ENCODE measurements around the gene ACBD7. TPM values are rescaled to one million over a fixed set of nuclear protein-coding genes. Genes with fewer than 3 reads are reported as not detected.

The ACBD7 gene
- total RNA-seq, 1 donor from 2014 or later, result 1.5 TPM

DNA sequence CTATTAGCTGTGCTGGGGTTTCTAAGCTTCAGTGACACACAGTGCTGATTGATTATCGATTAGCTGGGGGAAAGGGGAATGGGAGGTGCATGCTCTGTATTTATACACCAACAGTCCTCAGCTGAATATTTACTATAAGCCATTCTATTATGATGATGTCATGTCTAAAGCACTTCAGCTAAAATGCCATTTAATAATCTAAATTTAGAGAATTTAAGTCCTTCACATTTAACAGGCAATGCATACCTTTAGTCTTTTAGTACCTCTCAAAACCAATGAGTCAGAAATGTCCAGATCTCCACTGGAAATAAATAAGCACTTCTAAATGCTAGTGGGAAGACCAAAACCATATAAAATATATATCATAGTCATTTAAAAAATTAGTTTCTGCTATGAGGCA, 33.1 kb upstream of the ACBD7 start:
- no peak overlapping the region for H3K4me3 Mint-ChIP-seq (ENCODE audit: unreplicated experiment)
- no peaks in the 10 kb centered on the region for H3K36me3 Mint-ChIP-seq (ENCODE audit: unreplicated experiment)
- DNase-seq, result no peak
- TF ChIP-seq, protein P1, sequence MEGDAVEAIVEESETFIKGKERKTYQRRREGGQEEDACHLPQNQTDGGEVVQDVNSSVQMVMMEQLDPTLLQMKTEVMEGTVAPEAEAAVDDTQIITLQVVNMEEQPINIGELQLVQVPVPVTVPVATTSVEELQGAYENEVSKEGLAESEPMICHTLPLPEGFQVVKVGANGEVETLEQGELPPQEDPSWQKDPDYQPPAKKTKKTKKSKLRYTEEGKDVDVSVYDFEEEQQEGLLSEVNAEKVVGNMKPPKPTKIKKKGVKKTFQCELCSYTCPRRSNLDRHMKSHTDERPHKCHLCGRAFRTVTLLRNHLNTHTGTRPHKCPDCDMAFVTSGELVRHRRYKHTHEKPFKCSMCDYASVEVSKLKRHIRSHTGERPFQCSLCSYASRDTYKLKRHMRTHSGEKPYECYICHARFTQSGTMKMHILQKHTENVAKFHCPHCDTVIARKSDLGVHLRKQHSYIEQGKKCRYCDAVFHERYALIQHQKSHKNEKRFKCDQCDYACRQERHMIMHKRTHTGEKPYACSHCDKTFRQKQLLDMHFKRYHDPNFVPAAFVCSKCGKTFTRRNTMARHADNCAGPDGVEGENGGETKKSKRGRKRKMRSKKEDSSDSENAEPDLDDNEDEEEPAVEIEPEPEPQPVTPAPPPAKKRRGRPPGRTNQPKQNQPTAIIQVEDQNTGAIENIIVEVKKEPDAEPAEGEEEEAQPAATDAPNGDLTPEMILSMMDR (IDR thresholded peaks at IDR 0.05; ENCODE audit: partially characterized antibody, unreplicated experiment), result no peak
- peaks cover 7% of the 10 kb centered on the region for H3K4me1 Mint-ChIP-seq (ENCODE audit: low read depth, unreplicated experiment)
- H3K9me3 Mint-ChIP-seq (ENCODE audit: unreplicated experiment), result no peaks in the 10 kb centered on the region
- H3K27me3 Mint-ChIP-seq (ENCODE audit: unreplicated experiment), result peaks cover 2% of the 10 kb centered on the region
- H3K27ac Mint-ChIP-seq (ENCODE audit: unreplicated experiment), result no peak overlapping the region

DNA sequence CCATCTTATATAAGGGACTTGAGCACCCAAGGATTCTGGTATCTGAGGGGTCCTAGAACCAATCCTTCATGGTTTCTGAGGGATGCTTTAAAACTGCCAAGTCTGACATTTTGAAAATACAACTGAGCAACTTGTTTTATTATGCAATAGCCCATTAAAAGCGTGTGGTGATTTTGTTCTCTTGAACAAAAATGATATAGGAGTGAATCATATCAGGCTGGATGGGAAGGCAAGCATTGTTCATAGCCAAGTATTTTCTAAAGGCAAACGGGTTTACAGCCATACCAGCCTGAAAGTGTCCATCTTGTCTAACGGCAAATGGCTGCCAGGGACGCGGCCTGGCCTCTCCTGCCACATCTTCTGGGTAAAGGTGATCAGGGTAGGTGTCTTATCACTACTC, 31.9 kb upstream of the ACBD7 start:
- DNase-seq, result no peak
- Mint-ChIP-seq H3K9me3 (ENCODE audit: unreplicated experiment) (no peaks in the 10 kb centered on the region), H3K36me3 (ENCODE audit: unreplicated experiment) (no peaks in the 10 kb centered on the region), H3K4me1 (ENCODE audit: low read depth, unreplicated experiment) (peaks cover 7% of the 10 kb centered on the region), H3K4me3 (ENCODE audit: unreplicated experiment) (no peak overlapping the region), H3K27me3 (ENCODE audit: unreplicated experiment) (peaks cover 2% of the 10 kb centered on the region), H3K27ac (ENCODE audit: unreplicated experiment) (no peak overlapping the region)
- TF ChIP-seq, protein P1 (IDR thresholded peaks at IDR 0.05; ENCODE audit: partially characterized antibody, unreplicated experiment), result no peak

GRCh38 chr10:15118615-15119014, 30.0 kb upstream of the ACBD7 start:
- Mint-ChIP-seq H3K36me3 (ENCODE audit: unreplicated experiment) (no peaks in the 10 kb centered on the region), H3K27ac (ENCODE audit: unreplicated experiment) (no peak overlapping the region), H3K4me3 (ENCODE audit: unreplicated experiment) (no peak overlapping the region), H3K9me3 (ENCODE audit: unreplicated experiment) (no peaks in the 10 kb centered on the region), H3K27me3 (ENCODE audit: unreplicated experiment) (no peaks in the 10 kb centered on the region), H3K4me1 (ENCODE audit: low read depth, unreplicated experiment) (peaks cover under 1% of the 10 kb centered on the region)
- no peak for DNase-seq
- TF ChIP-seq, protein P1 (IDR thresholded peaks at IDR 0.05; ENCODE audit: partially characterized antibody, unreplicated experiment), result no peak

- no peak for DNase-seq
- no peaks in the 10 kb centered on the region for H3K36me3 Mint-ChIP-seq (ENCODE audit: unreplicated experiment)
- H3K4me3 Mint-ChIP-seq (ENCODE audit: unreplicated experiment), result no peak overlapping the region
- no peaks in the 10 kb centered on the region for H3K9me3 Mint-ChIP-seq (ENCODE audit: unreplicated experiment)
- no peak overlapping the region for H3K27ac Mint-ChIP-seq (ENCODE audit: unreplicated experiment)
- TF ChIP-seq, protein P1 (IDR thresholded peaks at IDR 0.05; ENCODE audit: partially characterized antibody, unreplicated experiment), result no peak
- H3K27me3 Mint-ChIP-seq (ENCODE audit: unreplicated experiment), result no peaks in the 10 kb centered on the region
- no peaks in the 10 kb centered on the region for H3K4me1 Mint-ChIP-seq (ENCODE audit: low read depth, unreplicated experiment)
These were observed 27.6 kb upstream of the ACBD7 start for GRCh38 chr10:15116225-15116624.

GRCh38 chr10:15113766-15114165, 25.2 kb upstream of the ACBD7 start:
- TF ChIP-seq, protein P1 (IDR thresholded peaks at IDR 0.05; ENCODE audit: partially characterized antibody, unreplicated experiment), result no peak
- Mint-ChIP-seq H3K4me1 (ENCODE audit: low read depth, unreplicated experiment) (no peaks in the 10 kb centered on the region), H3K27ac (ENCODE audit: unreplicated experiment) (no peak overlapping the region), H3K4me3 (ENCODE audit: unreplicated experiment) (no peak overlapping the region), H3K36me3 (ENCODE audit: unreplicated experiment) (no peaks in the 10 kb centered on the region), H3K9me3 (ENCODE audit: unreplicated experiment) (no peaks in the 10 kb centered on the region), H3K27me3 (ENCODE audit: unreplicated experiment) (no peaks in the 10 kb centered on the region)
- no peak for DNase-seq
